GM12878 (cell line): ENCODE data around the gene HS6ST3. TPM values are rescaled to one million over a fixed set of nuclear protein-coding genes. Genes with fewer than 3 reads are reported as not detected.

Experiments used
- ATAC-seq: fragments of 200-7000 bp; cut with Tn5 transposase; 3 replicates; pipeline ENCODE4 v1.9.1; 2020; ENCODE audit warnings: mild to moderate bottlenecking, moderate library complexity
- BruUV-seq: library from RNA; stranded (reverse); fragments of 400-500 nt; replicated peaks from 2 replicates; lab custom pipeline; 2021; lab: Mats Ljungman, UMichigan
- CTCF ChIA-PET: fragments of 300-600 bp; sonication (Branson Sonifier 250); formaldehyde crosslinking; extraction: SDS; loops from one replicate; lab custom pipeline; 2021; ENCODE audit warnings: inconsistent platforms; lab: Yijun Ruan, JAX
- POLR2A ChIA-PET: fragments of 350-600 bp; formaldehyde crosslinking; extraction: SDS; loops from one replicate; lab custom pipeline; 2021; ENCODE audit warnings: inconsistent platforms; lab: Charles Lee
- RAD21 ChIA-PET: fragments of 300-600 bp; sonication (Branson Sonifier 250); formaldehyde crosslinking; loops from one replicate; lab custom pipeline; 2023; ENCODE audit warnings: antibody characterized with exemption; ENCODE audit not compliant: unreplicated experiment; lab: Charles Lee
- SMC1A ChIA-PET: fragments of 300-600 bp; sonication (Branson Sonifier 250); formaldehyde crosslinking; loops from one replicate; lab custom pipeline; 2023; ENCODE audit not compliant: unreplicated experiment, uncharacterized antibody; lab: Charles Lee
- DNase-seq: peaks from one replicate; pipeline ENCODE4 v3.0.0-alpha.2; 2011; ENCODE audit warnings: low read depth, low spot score
- FAIRE-seq: peaks from 3 replicates; lab custom pipeline; 2011; peaks lifted over from hg19 to GRCh38; lab: Jason Lieb, UNC
- H2AFZ ChIP-seq: 2 replicates; pipeline ENCODE4 v1.6.0; 2011; ENCODE audit warnings: low read depth, low read length, control low read depth; ENCODE audit not compliant: control insufficient read depth
- H3K27ac ChIP-seq: 2 replicates; pipeline ENCODE4 v1.5.1; 2011; ENCODE audit warnings: control low read depth; ENCODE audit not compliant: control insufficient read depth, insufficient read depth
- H3K27me3 ChIP-seq, 2 experiments: replicated peaks in 1 of 2; 2 replicates each; pipeline versions ENCODE4 v1.6.0 to v1.6.1; 2011; ENCODE audit warnings: low read length in 1 of 2; ENCODE audit not compliant: control insufficient read depth in 2 of 2, insufficient read depth in 2 of 2
- H3K36me3 ChIP-seq, 2 experiments: 2 replicates each; pipeline ENCODE4 v1.5.1; 2011; ENCODE audit warnings: low read length in 1 of 2; ENCODE audit not compliant: control insufficient read depth in 2 of 2, insufficient read depth in 2 of 2
- H3K4me1 ChIP-seq: 2 replicates; pipeline ENCODE4 v1.6.1; 2011; ENCODE audit warnings: mild to moderate bottlenecking, low read length, moderate library complexity, mixed read lengths; ENCODE audit not compliant: control insufficient read depth, insufficient read depth
- H3K4me2 ChIP-seq: 2 replicates; pipeline ENCODE4 v1.6.0; 2011; ENCODE audit warnings: control low read depth; ENCODE audit not compliant: control insufficient read depth, insufficient read depth
- H3K4me3 ChIP-seq: fragments of 200-600 bp; sonication (generic); 2 replicates; pipeline ENCODE4 v1.5.1; 2016
- H3K79me2 ChIP-seq: 2 replicates; pipeline ENCODE4 v1.6.0; 2011; ENCODE audit warnings: low read length; ENCODE audit not compliant: control insufficient read depth, insufficient read depth
- H3K9ac ChIP-seq: 2 replicates; pipeline ENCODE4 v1.8.0; 2011; ENCODE audit warnings: low read length, control low read depth, mixed read lengths; ENCODE audit not compliant: control insufficient read depth, insufficient read depth
- H3K9me3 ChIP-seq: replicated peaks from 3 replicates; pipeline ENCODE4 v1.5.1; 2011; ENCODE audit warnings: mild to moderate bottlenecking, low read length; ENCODE audit not compliant: control insufficient read depth, insufficient read depth
- H4K20me1 ChIP-seq: 2 replicates; pipeline ENCODE4 v1.6.0; 2011; ENCODE audit not compliant: control insufficient read depth, insufficient read depth
- BMI1 ChIP-seq: fragments of 450-650 bp; IDR thresholded peaks from 2 replicates; pipeline ENCODE4 v1.6.1; 2016; ENCODE audit warnings: mild to moderate bottlenecking, moderate library complexity, borderline replicate concordance
- CBX5 ChIP-seq: sonication (generic); IDR thresholded peaks from 2 replicates; pipeline ENCODE4 v1.6.1; 2016; ENCODE audit warnings: low read depth, moderate library complexity, mild to moderate bottlenecking, inconsistent platforms
- CREM ChIP-seq: IDR thresholded peaks from 2 replicates; pipeline ENCODE4 v1.6.1; 2014; ENCODE audit warnings: antibody characterized with exemption, low read depth
- FOXK2 ChIP-seq: fragments of 450-650 bp; IDR thresholded peaks from 2 replicates; pipeline ENCODE4 v1.6.1; 2017; ENCODE audit warnings: mild to moderate bottlenecking, moderate library complexity
- HDGF ChIP-seq: fragments of 450-650 bp; IDR thresholded peaks from 2 replicates; pipeline ENCODE4 v1.6.1; 2016; ENCODE audit warnings: antibody characterized with exemption
- JUNB ChIP-seq: IDR thresholded peaks from 2 replicates; pipeline ENCODE4 v1.6.1; 2016; ENCODE audit warnings: antibody characterized with exemption, mild to moderate bottlenecking
- MEF2A ChIP-seq: IDR thresholded peaks from 2 replicates; pipeline ENCODE4 v1.6.1; 2011; ENCODE audit warnings: low read depth, mild to moderate bottlenecking, low read length, moderate library complexity; ENCODE audit not compliant: insufficient read depth
- MLLT1 ChIP-seq: fragments of 450-650 bp; IDR thresholded peaks from 2 replicates; pipeline ENCODE4 v1.6.1; 2016; ENCODE audit warnings: mild to moderate bottlenecking
- MTA2 ChIP-seq: fragments of 450-650 bp; IDR thresholded peaks from 2 replicates; pipeline ENCODE4 v1.6.1; 2016; ENCODE audit warnings: low read depth, mild to moderate bottlenecking, moderate library complexity
- MTA3 ChIP-seq: IDR thresholded peaks from 2 replicates; pipeline ENCODE4 v1.6.1; 2012; ENCODE audit warnings: low read length, inconsistent platforms, borderline replicate concordance
- PML ChIP-seq: IDR thresholded peaks from 2 replicates; pipeline ENCODE4 v1.6.1; 2012; ENCODE audit warnings: low read length, inconsistent platforms
- POLR2AphosphoS5 ChIP-seq: IDR thresholded peaks from 2 replicates; pipeline ENCODE4 v1.6.1; 2011; ENCODE audit warnings: mild to moderate bottlenecking, low read length, inconsistent platforms
- RAD21 ChIP-seq: IDR thresholded peaks from 2 replicates; pipeline ENCODE4 v1.6.1; 2011; ENCODE audit warnings: mild to moderate bottlenecking, low read depth, low read length, moderate library complexity; ENCODE audit not compliant: insufficient read depth
- RFX5 ChIP-seq: IDR thresholded peaks from 2 replicates; pipeline ENCODE4 v1.6.1; 2011; ENCODE audit warnings: low read depth, low read length, improper control_type of control experiment
- SREBF1 ChIP-seq: IDR thresholded peaks from 2 replicates; pipeline ENCODE4 v1.6.1; 2012; ENCODE audit warnings: mild to moderate bottlenecking, low read length
- STAT1 ChIP-seq: fragments of 450-650 bp; conservative IDR thresholded peaks from 2 replicates; pipeline ENCODE4 v1.6.1; 2014; ENCODE audit warnings: antibody characterized with exemption, mild to moderate bottlenecking
- USF2 ChIP-seq: IDR thresholded peaks from 2 replicates; pipeline ENCODE4 v1.6.1; 2011; ENCODE audit warnings: low read depth, low read length, improper control_type of control experiment, borderline replicate concordance
- ZBED1 ChIP-seq: IDR thresholded peaks from 2 replicates; pipeline ENCODE4 v1.6.1; 2016; ENCODE audit warnings: borderline replicate concordance
- WGBS: methylation state at CpG from one replicate; pipeline ENCODE4 v1.1.6; 2016; ENCODE audit warnings: low lambda C conversion rate; ENCODE audit not compliant: insufficient replicate concordance, insufficient coverage; ENCODE audit errors: missing lambda C conversion rate; 5-methylcytosine and 5-hydroxymethylcytosine counted together
- in situ Hi-C: fragments of 300-500 bp; cut with MboI; formaldehyde crosslinking; loops from 9 replicates; pipeline ENCODE4 v1.14.3; 2018; ENCODE audit warnings: mixed read lengths
- intact Hi-C: fragments of 100-400 bp; cut with micrococcal nuclease; formaldehyde crosslinking; loops from one replicate; pipeline ENCODE4 v1.14.2; 2022; ENCODE audit not compliant: unreplicated experiment
- polyA plus RNA-seq, 11 experiments: library from polyadenylated mRNA; depleted of rRNA in 4 of 11; unstranded in 6 of 11; stranded (reverse) in 5 of 11; fragments of >200 nt; fragmentation: Nextera tagmentation in 4 of 11; fragmentation: Illumina TruSeq in 1 of 11; extraction: Ambion mirVana in 4 of 11; extraction: Trizol in 1 of 11; gene quantifications; 1 replicate in 1 of 11; 2 replicates in 10 of 11; pipeline versions ENCODE4 v1.2.1 to v1.2.3, GENCODE V29; 2011 to 2016; ENCODE audit warnings: inconsistent platforms in 2 of 11, missing spikeins in 2 of 11, low read depth in 1 of 11
- total RNA-seq, 4 experiments: library from RNA; depleted of rRNA in 3 of 4; stranded (reverse); fragments of >200 nt in 3 of 4; fragmentation: Illumina TruSeq in 1 of 4; extraction: Trizol in 1 of 4; gene quantifications; 2 replicates each; pipeline versions ENCODE4 v1.2.1 to v1.2.3, GENCODE V29; 2013 to 2021

The HS6ST3 gene
- total and polyA plus RNA-seq, 10 of the 15 experiments (the other 5 are each of a cell fraction or from before 2014, with no cell fraction given) = under 0.01 to 2.9 TPM; not detected in 8

GRCh38 chr13:96403241-96403640 lies 313.3 kb downstream of the HS6ST3 start:
- Histone ChIP-seq H3K9me3 (no peaks in the 10 kb centered on the region), H3K79me2 (no peaks in the 10 kb centered on the region), H2AFZ (no peak overlapping the region), H4K20me1 (no peaks in the 10 kb centered on the region), H3K4me3 (no peak overlapping the region), H3K36me3 (no peaks in the 10 kb centered on the region), H3K9ac (no peak overlapping the region), H3K27me3 (no peaks in the 10 kb centered on the region), H3K27ac (no peak overlapping the region), H3K4me2 (no peak overlapping the region), H3K4me1 (no peaks in the 10 kb centered on the region)
- SMC1A ChIA-PET = interaction anchor here (0.8 kb wide), 1 partner anchor 11 kb away, joined by 3 read pairs; no protein-coding TSS in a partner anchor
- no peak for DNase-seq
- TF ChIP-seq CBX5 (no peak), ZBED1 (no peak), MTA2 (no peak), CREM (no peak), RAD21 (no peak), FOXK2 (no peak), POLR2AphosphoS5 (no peak), HDGF (no peak), MLLT1 (no peak), BMI1 (no peak), RFX5 (no peak), MTA3 (no peak), PML (no peak), USF2 (no peak), SREBF1 (no peak), MEF2A (no peak), STAT1 (no peak), JUNB (no peak)
- in situ Hi-C loops (no loop called here), intact Hi-C loops (no loop called here)
- BruUV-seq = no TSS peak
- no peak for ATAC-seq
- POLR2A ChIA-PET = no interaction called here
- FAIRE-seq = no peak
- 17% methylated on average over 1 of the region's 1 CpG for WGBS
- RAD21 ChIA-PET = no interaction called here
- CTCF ChIA-PET = no interaction called here
